Endometrium (tissue), 2 donors: ENCODE results near the gene DHRS3.

ENCODE experiments used
- FAIRE-seq: peaks from 2 replicates; lab custom pipeline; 2012; peaks lifted over from hg19 to GRCh38; lab: Jason Lieb, UNC
- donor health status: control.
- donor health status: control.

DHRS3 gene

GRCh38 chr1:12597792-12598191, 20.2 kb downstream of the DHRS3 start:
- FAIRE-seq: no peak

- no peak for FAIRE-seq
These were observed 21.8 kb downstream of the DHRS3 start for GRCh38 chr1:12596007-12596821.

DNA sequence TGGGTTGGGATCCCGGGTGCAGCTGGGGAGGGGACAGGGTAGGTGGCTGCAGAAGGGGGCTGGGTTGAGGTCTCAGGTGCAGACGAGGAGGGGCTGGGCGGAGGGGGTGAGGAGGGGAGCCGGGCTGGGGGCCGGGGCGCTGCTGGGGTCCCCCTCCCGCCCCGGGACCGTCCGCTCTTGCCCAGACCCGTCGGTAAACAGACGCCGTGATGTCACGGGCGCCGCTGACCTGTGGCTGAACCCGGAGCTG, 22.3 kb downstream of the DHRS3 start:
- no peak for FAIRE-seq

- no peak for FAIRE-seq
These were observed 22.8 kb downstream of the DHRS3 start for GRCh38 chr1:12594966-12595756.

DNA sequence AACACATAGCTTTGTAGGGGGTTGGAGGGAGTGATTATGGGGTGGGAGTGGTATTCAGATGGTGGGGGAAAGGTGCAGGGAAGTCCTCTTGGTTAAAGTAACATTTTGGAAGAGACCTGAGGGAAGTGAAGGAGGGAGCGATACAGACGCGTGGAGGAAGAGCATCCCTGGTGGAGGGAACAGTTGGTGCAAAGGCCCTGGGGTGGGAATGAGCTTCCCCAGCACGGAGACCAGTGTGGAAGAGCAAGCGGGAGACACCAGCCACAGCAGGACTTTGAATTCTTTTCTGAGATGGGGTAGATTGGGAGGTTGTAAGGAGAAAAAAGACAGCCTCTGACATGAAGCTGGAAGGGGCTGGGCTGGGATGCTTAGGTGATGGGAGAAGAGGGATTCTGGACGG, 23.5 kb downstream of the DHRS3 start:
- FAIRE-seq: no peak

DNA sequence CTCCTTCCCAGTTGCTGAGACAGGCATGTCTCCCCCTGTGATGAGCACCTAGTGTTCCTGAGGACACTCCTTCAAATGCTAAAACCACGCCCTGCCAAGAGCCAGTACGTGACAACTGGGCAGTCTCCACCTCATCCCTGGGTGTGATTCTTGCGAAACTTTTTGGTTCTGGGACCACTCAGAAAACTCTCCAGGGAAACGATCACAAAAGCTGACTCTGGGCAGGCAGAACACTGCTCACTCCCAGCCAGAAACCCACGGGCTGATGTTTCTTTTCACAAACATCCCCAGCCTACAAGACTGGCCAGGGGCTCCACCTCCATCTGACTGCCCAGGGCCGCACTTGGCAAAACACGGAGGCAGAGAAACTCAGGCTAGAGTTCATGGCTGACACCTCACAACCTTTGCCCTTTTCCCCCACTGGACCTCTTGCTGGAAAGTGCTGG, 24.4 kb downstream of the DHRS3 start:
- no peak for FAIRE-seq

DNA sequence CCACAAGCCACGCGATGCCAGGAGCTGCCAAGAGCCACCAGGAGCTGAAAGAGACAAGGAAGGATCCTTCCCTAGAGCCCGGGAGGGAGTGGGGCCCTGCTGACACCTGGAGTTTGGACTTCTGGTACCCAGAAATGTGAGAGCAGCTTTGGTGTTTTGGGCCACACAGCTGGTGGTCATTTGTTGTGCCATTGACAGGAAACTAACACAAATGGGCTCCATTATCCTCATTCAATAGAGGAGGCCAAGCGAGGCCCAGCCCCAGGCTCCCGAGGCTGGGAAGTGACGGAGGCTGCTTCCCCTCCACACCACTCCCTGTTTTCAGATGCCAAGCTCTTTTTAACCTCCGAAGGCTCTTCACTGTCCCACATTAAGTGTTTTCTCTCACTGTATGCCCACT, 25.5 kb downstream of the DHRS3 start:
- no peak for FAIRE-seq

DNA sequence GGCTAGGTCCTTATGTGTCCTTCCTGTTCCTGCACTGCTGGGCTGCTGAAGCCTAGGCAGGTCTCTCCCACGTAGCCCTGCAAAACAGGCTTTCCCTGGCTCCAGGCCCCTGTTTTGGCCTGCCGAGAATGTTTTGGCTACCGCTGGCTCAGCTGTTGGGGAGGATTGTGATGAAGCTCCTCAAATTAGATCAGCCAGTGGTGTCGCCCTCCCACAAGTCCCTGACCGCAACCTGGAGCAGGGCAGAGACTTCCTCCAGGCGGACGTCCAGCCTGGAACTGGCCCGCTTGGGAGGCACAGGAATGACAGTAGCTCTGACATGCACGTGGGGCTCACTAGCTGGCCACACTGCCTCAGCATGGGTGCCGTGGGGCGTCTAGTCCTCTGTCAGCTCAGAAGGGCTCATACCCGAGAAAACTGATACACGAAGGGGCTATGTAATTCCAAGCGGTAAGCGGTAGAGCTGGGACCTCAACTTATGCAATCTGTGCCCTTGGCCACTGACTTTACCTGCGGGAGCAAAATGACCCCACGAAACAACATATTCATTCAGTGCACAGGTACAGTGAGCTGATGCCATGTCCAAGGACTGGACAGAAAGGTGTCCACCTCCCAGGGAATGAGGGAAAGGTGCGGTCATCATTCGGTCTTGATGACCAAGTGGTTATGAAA, 26.6 kb downstream of the DHRS3 start:
- peak; percentile 70 for FAIRE-seq

DNA sequence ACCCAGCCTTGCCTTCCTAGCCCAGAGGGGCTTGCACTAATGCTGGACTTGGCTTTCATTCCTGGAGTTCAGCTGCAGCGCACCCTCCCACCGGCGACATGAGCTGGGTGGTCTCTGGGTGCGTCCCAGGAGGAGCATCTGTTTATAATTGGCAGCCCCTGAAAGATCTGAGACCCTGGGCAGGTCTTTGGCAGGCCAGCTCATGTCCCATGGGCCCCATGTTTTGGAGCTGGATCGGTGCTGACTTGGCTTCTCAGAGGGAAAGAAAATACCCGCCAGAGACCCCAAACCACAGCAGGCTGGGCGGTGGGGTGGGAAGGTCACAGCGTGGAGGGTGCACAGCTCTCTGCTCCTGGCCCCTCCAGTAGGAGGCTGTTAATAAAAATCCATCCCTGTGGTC, 29.3 kb downstream of the DHRS3 start:
- no peak for FAIRE-seq

DNA sequence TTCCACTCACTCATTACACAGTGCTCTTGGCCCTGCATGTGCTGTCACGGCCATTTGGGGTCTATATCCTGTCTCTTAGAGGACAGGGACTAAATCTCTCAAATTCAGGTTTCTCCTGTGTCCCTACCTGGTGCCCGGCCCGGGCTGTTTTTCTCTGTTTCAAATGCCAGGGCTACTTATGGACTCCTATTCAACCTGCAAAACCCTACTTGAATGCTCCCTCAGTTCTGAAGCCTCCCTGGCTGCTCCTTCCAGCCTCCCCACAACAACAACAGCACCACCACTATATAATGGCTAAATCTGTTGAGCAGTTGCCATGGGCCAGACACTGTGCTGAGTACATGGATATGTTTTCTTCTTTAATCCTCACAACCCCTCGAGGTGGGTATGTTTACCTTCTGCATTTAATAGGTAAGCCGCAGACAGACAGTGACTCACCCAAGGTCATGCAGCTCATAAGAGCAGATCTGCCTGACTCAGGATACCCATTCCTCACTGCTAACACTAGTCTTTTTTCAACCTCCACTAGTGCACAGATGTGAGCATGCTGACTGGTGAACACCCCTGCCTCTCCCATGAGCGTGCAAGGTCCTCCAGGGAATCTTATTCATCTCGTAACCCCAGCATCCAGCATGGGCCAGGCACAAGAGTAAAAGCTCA, 29.9 kb downstream of the DHRS3 start:
- FAIRE-seq: no peak

DNA sequence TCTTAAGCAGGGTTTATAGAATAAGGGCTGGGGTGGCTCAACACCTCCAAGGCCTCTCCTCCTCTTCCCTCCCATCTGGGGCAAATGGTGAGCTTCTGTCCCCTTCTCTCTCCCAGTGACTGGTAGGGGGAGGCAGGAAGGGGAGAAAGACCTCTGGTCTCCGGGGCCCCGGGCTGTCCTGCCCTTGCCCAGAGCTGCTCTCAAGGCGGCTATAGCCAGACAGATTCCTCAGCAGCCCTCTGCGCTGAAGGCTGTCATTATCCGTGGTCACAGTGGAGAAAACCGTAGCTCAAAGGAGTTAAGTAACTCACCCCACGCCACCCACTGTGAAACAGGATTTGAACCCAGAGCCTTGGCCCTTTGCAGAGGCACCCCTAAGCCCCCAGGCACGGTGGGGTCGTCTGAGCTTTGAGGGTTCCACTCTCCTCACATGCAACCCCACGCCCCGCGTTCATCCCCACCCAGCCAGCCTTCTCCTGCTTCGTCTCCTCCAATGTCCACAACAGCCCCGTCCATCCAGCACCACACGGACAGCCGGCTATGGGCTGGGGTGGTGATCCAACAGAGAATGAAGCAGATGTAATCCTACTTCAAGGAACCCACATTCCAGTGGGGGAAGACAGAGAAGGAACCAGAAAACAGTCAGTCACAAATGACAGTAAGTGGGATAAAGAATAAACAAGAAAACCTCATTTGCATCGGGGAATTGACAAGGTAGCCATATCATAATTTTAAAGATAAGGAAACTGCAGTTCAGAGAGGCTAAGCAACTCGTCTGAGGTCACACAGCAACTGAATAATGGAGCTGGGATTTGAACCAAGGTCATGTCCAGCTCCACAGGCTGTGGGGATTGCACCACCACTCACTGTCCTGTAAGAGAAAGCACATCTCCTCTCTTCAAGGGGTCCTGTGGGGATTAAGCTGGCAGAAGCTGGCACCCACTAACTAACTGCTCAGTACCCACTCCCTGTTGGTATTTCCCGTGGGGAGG, 31.8 kb downstream of the DHRS3 start:
- no peak for FAIRE-seq

- FAIRE-seq: no peak
These were observed 32.5 kb downstream of the DHRS3 start for GRCh38 chr1:12585536-12585935.

DNA sequence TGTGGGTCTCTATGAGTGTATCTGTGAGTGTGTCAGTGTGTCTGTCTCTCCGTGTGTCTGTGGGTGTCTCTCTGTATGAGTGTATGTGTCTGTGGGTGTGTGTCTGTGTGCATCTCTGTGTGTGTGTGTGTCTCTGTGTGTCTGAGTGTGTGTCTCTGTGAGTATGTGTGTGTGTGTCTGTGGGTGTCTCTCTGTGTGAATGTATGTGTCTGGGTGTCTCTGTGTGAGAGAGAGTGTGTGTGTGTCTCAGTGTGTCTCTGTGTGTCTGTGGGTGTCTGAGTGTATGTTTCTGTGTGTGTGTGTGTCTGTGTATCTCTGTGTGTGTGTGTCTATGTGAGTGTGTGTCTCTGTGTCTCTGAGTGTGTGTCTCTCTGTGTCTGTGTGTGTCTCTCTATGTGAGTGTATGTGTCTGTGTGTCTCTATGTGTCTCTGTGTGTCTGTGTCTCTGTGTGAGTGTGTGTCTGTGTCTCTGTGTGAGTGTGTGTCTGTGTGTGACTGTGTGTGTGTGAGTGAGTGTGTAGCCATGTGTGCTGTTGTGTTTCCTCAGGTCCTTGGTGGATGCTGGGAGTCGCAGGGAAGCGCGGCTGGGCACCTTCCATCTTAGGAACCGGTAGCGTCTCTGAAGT, 33.0 kb downstream of the DHRS3 start:
- no peak for FAIRE-seq

DNA sequence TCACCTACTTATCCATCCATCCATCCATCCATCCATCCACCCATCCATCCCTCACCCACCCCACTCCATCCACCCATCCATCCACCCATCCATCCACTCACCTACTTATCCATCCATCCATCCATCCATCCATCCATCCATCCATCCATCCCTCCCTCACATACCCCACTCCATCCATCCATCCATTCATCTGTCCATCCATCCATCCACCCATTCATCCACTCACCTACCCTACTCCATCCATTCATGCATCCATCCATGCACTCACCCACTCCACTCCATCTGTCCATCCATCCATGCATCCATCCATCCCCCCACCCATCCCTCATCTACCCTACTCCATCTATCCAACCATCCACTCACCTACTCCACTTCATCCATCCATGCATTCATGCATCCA, 34.5 kb downstream of the DHRS3 start:
- FAIRE-seq: no peak

DNA sequence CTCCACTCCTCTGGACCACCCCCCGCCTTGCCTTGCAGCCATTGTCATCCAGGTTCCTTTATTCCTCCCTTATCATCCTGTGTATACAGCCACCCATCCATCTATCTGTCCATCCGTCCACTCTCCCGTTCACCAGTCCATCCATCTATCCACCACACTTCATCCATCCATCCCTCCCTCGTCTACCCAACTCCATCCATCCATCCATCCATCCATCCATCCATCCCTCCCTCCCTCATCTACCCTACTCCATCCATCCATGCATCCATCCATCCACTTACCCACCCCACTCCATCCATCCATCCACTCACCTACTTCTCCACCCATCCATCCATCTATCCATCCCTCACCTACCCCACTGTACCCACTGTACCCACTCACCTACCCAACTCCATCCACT, 35.4 kb downstream of the DHRS3 start:
- no peak for FAIRE-seq

- no peak for FAIRE-seq
These were observed 36.8 kb downstream of the DHRS3 start for GRCh38 chr1:12581179-12581578.

- no peak for FAIRE-seq
These were observed 37.7 kb downstream of the DHRS3 start for GRCh38 chr1:12580054-12580887.

DNA sequence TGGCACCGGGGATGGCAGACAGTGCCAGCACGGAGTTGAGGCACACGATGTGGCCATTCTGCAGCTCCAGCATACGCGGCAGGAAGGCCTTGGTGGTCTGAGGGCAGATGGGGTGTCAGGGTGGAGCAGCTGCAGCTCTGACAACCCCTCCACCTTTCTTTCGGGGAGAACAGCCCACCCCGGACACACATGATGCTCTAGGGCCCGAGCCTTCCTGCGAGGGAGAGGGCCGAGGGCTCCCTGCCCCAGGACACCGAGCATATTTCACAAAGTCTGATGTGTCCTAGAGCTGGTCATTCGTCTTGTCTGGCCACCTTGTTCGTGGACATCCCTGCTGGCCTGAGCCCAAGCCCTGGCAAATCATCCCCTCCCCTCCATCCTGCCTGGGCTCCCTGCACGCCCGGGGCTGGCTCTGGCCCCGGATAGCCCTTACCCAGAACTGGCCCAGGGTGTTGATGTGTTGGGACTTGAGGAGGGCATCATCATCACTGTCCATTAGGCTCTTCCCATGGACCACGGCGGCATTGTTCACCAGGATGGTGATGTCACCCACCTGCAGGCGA, 39.1 kb downstream of the DHRS3 start:
- FAIRE-seq: no peak

DNA sequence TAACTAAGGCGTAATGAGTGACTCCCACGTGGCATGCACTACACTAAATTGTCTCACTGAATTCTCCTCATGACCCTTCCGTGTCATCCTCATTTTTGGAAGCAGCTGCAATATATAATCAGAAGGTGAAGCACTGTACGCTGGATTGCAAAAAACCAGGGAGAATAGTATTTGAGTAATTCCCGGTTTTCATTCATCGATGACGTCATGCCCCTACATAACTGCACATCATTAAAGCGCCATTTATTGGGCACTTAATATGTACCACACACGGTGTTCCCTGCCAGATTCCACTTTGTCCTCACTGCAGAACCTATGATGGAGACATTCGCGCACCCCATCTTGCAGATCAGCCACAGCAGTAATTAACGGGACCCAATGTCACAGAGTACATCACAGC, 41.0 kb downstream of the DHRS3 start:
- no peak for FAIRE-seq

- no peak for FAIRE-seq
These were observed 43.3 kb downstream of the DHRS3 start for GRCh38 chr1:12574757-12575139.
